Adrenal gland (tissue), 12 donors: ENCODE data around the gene FCN1. TPM values are rescaled to one million over a fixed set of nuclear protein-coding genes. Genes with fewer than 3 reads are reported as not detected.
A peak's percentile ranks its signal among the peaks of the same experiment; 100 is the strongest.

ENCODE experiments used
- DNase-seq, 7 donors: peaks; one replicate each; pipeline ENCODE4 v3.0.0-alpha.2; 2019 to 2020
- H3K27ac ChIP-seq, 5 donors: fragments of 200-600 bp; sonication (generic) in 4 of 5; 1 replicate in 3 of 5; 2 replicates in 2 of 5; pipeline versions ENCODE4 v1.5.1 to v1.8.0; 2016 to 2020; ENCODE audit warnings: mild to moderate bottlenecking in 1 of 5
- H3K27me3 ChIP-seq: fragments of 200-600 bp; 2 replicates; pipeline ENCODE4 v1.8.0; 2021
- H3K36me3 ChIP-seq, 2 donors: fragments of 200-600 bp; replicated peaks in 1 of 2; 1 replicate in 1 of 2; 2 replicates in 1 of 2; pipeline versions ENCODE4 v1.5.1 to v1.8.0; 2018 to 2022
- H3K4me1 ChIP-seq, 2 donors: fragments of 200-600 bp; replicated peaks in 1 of 2; 1 replicate in 1 of 2; 2 replicates in 1 of 2; pipeline versions ENCODE4 v1.5.1 to v1.8.0; 2018 to 2021
- H3K4me3 ChIP-seq, 4 donors: fragments of 200-600 bp; sonication (generic) in 3 of 4; one replicate each; pipeline ENCODE4 v1.5.1; 2016 to 2018
- H3K9me3 ChIP-seq, 3 donors: fragments of 200-600 bp; sonication (generic) in 1 of 3; replicated peaks in 1 of 3; 1 replicate in 2 of 3; 2 replicates in 1 of 3; pipeline versions ENCODE4 v1.5.1 to v1.8.0; 2016 to 2021
- POLR2A ChIP-seq, 2 donors: fragments of 450-650 bp; IDR thresholded peaks; one replicate each; pipeline ENCODE4 v1.6.1; 2017; ENCODE audit warnings: antibody characterized with exemption in 2 of 2, mild to moderate bottlenecking in 2 of 2, moderate library complexity in 1 of 2
- WGBS, 4 donors: extraction: QIAGEN DNeasy Blood & Tissue Kit in 2 of 4; methylation state at CpG; one replicate each; pipeline versions ENCODE4 v1.1.5 to v1.1.7; 2013 to 2017; 5-methylcytosine and 5-hydroxymethylcytosine counted together
- intact Hi-C, 2 donors: fragments of 100-400 bp; cut with DNase I; formaldehyde crosslinking; loops; one replicate each; pipeline versions ENCODE4 v1.14.1 to v1.15.0; 2022 to 2023
- polyA plus RNA-seq, 3 donors: library from polyadenylated mRNA; stranded (reverse); fragments of 200-250 nt in 2 of 3; fragments of 350-450 nt in 1 of 3; fragmentation: Illumina TruSeq in 1 of 3; extraction: RNeasy Lipid Tissue Mini Kit (QIAGEN cat#74804) in 1 of 3; gene quantifications; one replicate each; pipeline ENCODE4 v1.2.3, GENCODE V29; 2013 to 2014
- total RNA-seq, 9 donors: library from RNA; depleted of rRNA in 4 of 9; stranded (reverse); fragments of >200 nt in 4 of 9; fragments of 120-200 nt in 1 of 9; fragmentation: NEBNext Ultra II Directional in 1 of 9; extraction: Animal tissue kit (Norgen Biotek cat#: 25700) in 1 of 9; gene quantifications; one replicate each; pipeline versions ENCODE4 v1.1.0 to v1.2.4, GENCODE V29; 2013 to 2023
- TF ChIP-seq, protein P1 (sequence below), 6 experiments: fragments of 450-650 bp in 4 of 6; fragments of 200-600 bp in 2 of 6; sonication (generic) in 1 of 6; IDR thresholded peaks; 1 replicate in 5 of 6; 2 replicates in 1 of 6; pipeline versions ENCODE4 v1.5.1 to v1.8.0; 2016 to 2021; ENCODE audit warnings: antibody characterized with exemption in 6 of 6, mild to moderate bottlenecking in 2 of 6, moderate library complexity in 1 of 6
- donor health status: healthy with polysubstance abuse.
- donor health status: Bipolar disorder and iron deficiency.
- donor health status: DM: yes; HTN: yes; CAD: no.
- donor health status: DM: no; HTN: no; CAD: no.
- donor health status: DM: no; HTN: no; CAD: no.
- donor health status: DM: yes; HTN: yes; CAD: no.

Gene FCN1
- total and polyA plus RNA-seq, 12 donors: 0.57 to 7.0 (median 2.4) TPM; not detected in 1

DNA sequence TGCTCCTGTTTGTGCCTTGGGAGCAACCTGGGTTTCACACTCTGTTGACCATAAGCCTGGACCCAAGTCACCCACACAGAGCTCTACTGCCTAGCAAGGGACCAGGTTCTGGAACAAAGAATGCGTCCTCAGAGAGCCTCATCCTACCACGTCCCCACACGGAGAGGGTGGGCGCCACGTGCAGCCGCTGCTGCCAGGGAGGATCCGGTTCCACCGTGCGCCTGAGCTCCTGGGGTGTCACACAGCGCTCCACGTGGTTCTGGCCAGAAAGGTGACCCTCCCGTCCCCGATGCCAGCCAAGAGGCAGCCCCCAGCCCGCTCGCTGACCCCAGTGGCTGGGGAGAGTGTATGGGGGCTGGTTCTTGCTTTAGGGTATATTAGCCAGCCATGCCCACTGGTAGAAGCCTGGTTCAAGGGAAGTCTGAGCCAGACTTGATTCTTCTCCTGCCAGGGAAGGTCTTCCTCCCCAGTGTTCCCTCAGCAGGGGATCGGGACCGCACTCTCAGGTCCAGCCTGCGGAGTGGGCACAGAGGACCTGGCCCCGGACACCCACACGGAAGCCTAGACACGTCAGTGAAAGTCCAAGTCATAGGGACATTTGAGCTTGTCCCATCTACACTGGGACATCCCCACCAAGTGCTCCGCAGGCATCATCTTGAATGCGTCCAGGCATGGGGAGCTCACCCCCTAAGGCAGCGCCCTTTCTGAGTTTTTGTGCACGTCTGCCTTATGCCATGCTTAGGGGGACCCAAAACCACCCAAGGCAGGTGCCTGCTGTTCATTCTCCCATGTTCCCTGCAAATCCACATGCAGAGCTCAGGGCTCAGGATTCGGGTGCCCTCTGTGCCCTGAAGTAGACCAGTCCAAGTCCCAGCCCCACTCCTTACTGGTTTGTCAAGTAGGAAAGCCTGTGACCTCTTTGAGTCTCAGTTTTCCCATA lies 2.4 kb downstream of the FCN1 start:
- H3K36me3 ChIP-seq: no peaks in the 10 kb centered on the region
- TF ChIP-seq, protein P1, sequence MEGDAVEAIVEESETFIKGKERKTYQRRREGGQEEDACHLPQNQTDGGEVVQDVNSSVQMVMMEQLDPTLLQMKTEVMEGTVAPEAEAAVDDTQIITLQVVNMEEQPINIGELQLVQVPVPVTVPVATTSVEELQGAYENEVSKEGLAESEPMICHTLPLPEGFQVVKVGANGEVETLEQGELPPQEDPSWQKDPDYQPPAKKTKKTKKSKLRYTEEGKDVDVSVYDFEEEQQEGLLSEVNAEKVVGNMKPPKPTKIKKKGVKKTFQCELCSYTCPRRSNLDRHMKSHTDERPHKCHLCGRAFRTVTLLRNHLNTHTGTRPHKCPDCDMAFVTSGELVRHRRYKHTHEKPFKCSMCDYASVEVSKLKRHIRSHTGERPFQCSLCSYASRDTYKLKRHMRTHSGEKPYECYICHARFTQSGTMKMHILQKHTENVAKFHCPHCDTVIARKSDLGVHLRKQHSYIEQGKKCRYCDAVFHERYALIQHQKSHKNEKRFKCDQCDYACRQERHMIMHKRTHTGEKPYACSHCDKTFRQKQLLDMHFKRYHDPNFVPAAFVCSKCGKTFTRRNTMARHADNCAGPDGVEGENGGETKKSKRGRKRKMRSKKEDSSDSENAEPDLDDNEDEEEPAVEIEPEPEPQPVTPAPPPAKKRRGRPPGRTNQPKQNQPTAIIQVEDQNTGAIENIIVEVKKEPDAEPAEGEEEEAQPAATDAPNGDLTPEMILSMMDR (IDR thresholded peaks at IDR 0.05): no peak
- TF ChIP-seq POLR2A (IDR thresholded peaks at IDR 0.05): no peak
- DNase-seq: peak in 2 of 7 donors; percentile 3 to 17
- no peaks in the 10 kb centered on the region for H3K4me1 ChIP-seq
- no peak overlapping the region for H3K27ac ChIP-seq
- WGBS, 4 donors: 81 to 94% (median 90%) methylated on average over 4 to 26 of the region's 26 CpGs
- intact Hi-C loops: no loop called here
- no peak overlapping the region for H3K4me3 ChIP-seq
- H3K9me3 ChIP-seq: peaks cover 0 to 9% (median 0%) of the 10 kb centered on the region in 3 donors
- H3K27me3 ChIP-seq: no peaks in the 10 kb centered on the region

DNA sequence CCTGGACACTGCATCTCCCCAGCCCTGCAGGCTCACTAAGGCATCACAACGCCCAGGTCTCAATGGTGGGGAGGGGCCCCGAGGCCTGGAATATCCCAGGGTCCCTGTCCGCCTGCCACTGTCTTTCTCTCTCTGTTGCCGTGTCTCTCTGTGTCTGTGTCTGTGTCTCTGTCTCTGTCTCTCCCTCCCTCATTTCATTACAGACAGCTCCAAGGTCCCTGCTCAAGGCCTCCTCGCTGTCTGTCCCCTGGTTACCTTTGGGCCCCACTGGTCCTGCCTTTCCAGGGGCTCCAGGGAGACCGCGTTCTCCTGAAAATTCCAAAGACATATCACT lies 3.2 kb downstream of the FCN1 start:
- Histone ChIP-seq H3K4me1 (no peaks in the 10 kb centered on the region), H3K27ac (no peak overlapping the region), H3K27me3 (no peaks in the 10 kb centered on the region), H3K36me3 (no peaks in the 10 kb centered on the region), H3K9me3 (peaks cover 0 to 2% (median 0%) of the 10 kb centered on the region in 3 donors), H3K4me3 (no peak overlapping the region)
- DNase-seq: peak in 2 of 7 donors; percentile 4 to 25
- intact Hi-C loops: no loop called here
- 50 to 57% (median 53%) methylated on average over 7 of the region's 7 CpGs for WGBS, 4 donors
- TF ChIP-seq, protein P1 (IDR thresholded peaks at IDR 0.05): no peak
- no peak for TF ChIP-seq POLR2A (IDR thresholded peaks at IDR 0.05)

DNA sequence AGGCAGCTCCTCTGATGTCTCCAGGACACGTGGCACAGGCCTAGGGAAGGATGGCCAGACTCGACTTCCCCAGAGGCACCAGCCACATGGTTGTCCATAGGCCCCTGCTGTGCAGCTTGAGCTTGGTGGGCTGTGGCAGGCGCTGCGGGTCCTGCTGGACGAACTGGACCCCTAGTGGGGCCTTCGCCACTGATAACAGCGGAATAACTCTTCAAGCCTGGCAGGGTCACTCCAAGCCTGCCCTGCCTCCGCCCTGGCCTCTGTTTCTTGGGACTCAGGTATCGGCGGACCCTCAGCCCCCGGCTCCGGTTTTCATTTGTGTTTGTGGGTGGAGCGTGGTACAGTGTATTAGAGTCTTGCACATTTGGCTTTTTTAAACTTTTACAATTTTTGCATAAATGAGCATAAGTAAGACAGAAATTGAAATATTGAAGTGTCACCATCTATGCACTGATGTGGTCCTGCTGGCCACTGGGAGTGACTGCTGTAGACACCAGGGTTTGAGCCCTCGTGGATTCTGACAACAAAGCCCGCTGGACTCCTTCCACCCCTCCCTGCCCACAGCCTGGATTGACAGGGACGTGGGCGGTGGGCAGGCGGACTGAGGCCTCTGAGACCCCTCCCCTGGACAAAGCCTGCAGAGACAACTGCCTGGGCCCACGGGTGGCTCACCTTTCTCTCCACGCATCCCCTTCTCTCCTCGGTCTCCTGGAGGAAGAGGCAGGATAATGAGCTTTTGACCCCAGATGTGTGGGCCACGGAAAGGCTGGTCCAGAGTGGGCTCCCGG lies 3.8 kb downstream of the FCN1 start:
- DNase-seq: peak in 2 of 7 donors; percentile 11 to 23
- no peaks in the 10 kb centered on the region for H3K27me3 ChIP-seq
- no peaks in the 10 kb centered on the region for H3K4me1 ChIP-seq
- H3K27ac ChIP-seq: no peak overlapping the region
- 86 to 98% (median 86%) methylated on average over 14 to 23 of the region's 23 CpGs for WGBS, 4 donors
- TF ChIP-seq POLR2A (IDR thresholded peaks at IDR 0.05): no peak
- TF ChIP-seq, protein P1 (IDR thresholded peaks at IDR 0.05): no peak
- intact Hi-C loops: no loop called here
- no peaks in the 10 kb centered on the region for H3K9me3 ChIP-seq
- no peaks in the 10 kb centered on the region for H3K36me3 ChIP-seq
- H3K4me3 ChIP-seq: no peak overlapping the region

DNA sequence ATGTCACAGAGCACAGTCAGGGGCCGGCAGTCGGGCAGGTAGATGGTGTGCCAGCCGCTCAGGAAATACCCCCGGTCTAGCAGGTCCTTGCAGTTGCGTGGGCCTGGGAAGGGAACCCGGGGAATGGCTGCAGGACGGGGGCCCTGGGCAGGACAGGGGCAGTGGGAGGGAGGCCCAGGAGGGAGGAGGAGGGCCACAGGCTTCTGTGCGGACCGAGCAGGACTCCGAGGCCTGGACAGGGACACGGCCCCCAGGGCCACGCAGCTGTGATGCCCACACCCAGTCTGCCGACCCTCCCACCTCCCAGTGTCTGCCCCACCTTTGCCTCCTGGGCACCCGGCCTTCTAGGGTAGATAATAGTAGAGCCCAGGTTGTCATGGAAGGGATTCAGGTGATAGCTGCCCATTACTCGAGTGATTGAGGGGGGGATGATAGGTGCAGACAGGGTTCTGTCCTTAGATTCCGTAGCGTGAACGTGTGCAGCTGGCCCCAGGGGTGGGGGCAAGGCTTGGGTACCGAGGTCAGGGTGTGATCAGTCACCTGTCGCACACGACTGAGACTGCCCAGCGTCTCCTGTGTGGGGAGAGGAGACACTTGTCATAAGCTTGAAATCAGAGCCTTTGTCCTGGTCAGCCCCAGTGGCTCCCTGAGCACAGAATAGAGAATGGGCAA lies 4.5 kb downstream of the FCN1 start:
- intact Hi-C loops: no loop called here
- Histone ChIP-seq H3K36me3 (no peaks in the 10 kb centered on the region), H3K27ac (no peak overlapping the region), H3K4me1 (no peaks in the 10 kb centered on the region), H3K4me3 (no peak overlapping the region), H3K27me3 (no peaks in the 10 kb centered on the region), H3K9me3 (no peaks in the 10 kb centered on the region)
- WGBS, 4 donors: 91 to 93% (median 91%) methylated on average over 14 to 22 of the region's 22 CpGs
- peak in 3 of 7 donors; percentile 4 to 20 (median 10) for DNase-seq
- no peak for TF ChIP-seq POLR2A (IDR thresholded peaks at IDR 0.05)
- TF ChIP-seq, protein P1 (IDR thresholded peaks at IDR 0.05): no peak
